Measurements from ENCODE around the gene DNAJB13.

DNA sequence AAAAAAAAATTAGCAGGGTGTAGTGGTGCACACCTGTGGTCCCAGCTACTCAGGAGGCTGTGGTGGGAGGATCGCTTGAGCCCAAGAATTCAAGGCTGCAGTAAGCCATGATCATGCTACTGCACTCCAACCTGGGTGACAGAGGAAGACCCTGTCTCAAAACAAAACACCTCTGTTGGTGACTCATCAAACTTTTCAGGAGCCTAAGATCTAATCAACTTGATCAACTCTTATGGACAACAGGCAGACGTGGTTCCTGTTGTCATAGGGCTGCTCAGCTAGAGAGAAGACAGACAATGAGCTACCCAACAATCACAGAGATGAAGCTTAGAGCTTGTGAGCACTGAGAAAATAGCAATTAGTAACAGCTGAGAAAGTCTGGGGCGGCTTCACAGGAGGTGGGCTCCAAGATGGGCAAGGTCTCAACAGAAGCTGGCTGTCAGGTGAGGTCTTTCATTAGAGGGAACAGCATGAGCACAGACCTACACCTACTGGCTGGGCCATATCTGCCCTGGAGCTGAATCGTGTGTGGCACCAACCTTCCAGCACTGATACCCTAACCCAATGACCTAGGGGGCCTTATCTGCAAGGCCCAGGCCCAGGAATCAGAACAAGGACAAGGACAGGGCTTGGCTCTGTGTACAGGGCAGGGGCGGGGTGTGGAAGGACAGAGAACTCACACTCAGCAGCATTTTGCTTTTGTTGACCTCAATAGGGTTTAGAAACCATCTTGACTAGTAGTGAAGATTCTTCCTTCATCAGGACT lies 65.3 kb downstream of the DNAJB13 start:
- TF ChIP-seq, protein P1, sequence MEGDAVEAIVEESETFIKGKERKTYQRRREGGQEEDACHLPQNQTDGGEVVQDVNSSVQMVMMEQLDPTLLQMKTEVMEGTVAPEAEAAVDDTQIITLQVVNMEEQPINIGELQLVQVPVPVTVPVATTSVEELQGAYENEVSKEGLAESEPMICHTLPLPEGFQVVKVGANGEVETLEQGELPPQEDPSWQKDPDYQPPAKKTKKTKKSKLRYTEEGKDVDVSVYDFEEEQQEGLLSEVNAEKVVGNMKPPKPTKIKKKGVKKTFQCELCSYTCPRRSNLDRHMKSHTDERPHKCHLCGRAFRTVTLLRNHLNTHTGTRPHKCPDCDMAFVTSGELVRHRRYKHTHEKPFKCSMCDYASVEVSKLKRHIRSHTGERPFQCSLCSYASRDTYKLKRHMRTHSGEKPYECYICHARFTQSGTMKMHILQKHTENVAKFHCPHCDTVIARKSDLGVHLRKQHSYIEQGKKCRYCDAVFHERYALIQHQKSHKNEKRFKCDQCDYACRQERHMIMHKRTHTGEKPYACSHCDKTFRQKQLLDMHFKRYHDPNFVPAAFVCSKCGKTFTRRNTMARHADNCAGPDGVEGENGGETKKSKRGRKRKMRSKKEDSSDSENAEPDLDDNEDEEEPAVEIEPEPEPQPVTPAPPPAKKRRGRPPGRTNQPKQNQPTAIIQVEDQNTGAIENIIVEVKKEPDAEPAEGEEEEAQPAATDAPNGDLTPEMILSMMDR (conservative IDR thresholded peaks at IDR 0.05; ENCODE audit: low read depth, low read length) = no peak
- TF ChIP-seq EZH2 (IDR thresholded peaks at IDR 0.05; ENCODE audit: low read length, unreplicated experiment) (no peak), EZH2phosphoT487 (IDR thresholded peaks at IDR 0.05; ENCODE audit: borderline replicate concordance, low read length) (no peak)

Data from PC-3 (cell line).